Activated CD4-positive, alpha-beta T cell treated with anti-CD3 and anti-CD28 coated beads, Interleukin-10, Interleukin-2, amounts not matched to agents 100 ng/mL and 50 ng/mL, durations not matched to agents 16 hours and 8 hours (primary cell): ENCODE results near the gene TANC1.
"Not testable (repeated sequence)": the region's sequence is repeated elsewhere in the genome, so short reads cannot be mapped to it uniquely, and the experiment has no call there.

Source experiments
- DNase-seq: peaks from one replicate; pipeline ENCODE4 v3.0.0-alpha.2; 2020

Gene TANC1

GRCh38 chr2:159124931-159125467, 156.6 kb downstream of the TANC1 start:
- no peak for DNase-seq

- no peak for DNase-seq
Observed at GRCh38 chr2:159125858-159126257, 157.4 kb downstream of the TANC1 start.

DNA sequence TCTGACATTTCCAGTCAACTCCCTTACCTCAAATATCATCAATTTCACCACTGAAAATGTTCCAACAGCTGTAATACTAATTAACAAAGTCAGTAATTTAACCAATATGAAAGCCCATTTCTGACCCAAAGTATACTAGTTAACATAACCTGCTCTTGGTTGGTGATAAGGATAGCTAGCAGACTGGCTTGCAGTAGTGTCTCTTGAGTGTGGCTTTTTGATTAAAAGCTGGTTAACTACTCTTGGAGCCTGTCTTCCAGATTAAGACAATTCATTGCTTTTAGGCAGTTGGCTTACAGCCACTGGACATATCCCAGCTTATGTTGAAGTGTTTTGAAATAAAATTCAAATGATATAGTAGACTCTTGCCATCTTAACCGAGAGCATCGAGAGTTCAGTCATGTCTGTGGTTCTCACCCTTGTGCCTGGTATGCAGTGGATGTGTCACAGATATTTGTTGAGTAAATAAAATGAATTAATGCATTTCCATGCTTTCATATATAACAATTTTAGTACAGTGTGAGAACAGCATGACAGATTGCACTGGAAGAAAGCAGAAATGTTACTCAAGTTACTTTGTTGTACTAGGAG, 158.1 kb downstream of the TANC1 start:
- DNase-seq, result no peak

- DNase-seq, result no peak
Observed at GRCh38 chr2:159128191-159128590, 159.8 kb downstream of the TANC1 start.

GRCh38 chr2:159129269-159129668, 160.8 kb downstream of the TANC1 start:
- DNase-seq, result no peak

DNA sequence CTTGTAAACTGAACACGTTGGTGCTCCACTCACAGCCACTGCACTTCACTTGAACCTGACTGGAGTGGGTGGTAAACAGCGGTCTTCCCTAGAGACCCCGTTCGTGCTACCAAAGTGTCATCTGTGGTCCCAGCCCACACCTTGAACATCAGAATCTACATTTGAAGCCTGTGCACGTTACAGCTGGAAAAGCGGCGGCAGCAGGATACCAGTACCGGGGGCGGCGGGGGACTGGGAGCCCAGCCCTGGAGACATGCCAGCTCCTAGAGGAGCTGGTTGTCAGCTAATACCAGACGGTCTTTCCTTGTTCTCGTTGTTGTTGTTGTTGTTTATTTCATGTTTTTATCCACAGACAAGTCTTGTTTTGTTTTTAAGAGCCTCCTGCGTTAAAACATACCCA, 161.4 kb downstream of the TANC1 start:
- no peak for DNase-seq

GRCh38 chr2:159130302-159130701, 161.9 kb downstream of the TANC1 start:
- no peak for DNase-seq

GRCh38 chr2:159131267-159131913, 162.9 kb downstream of the TANC1 start:
- no peak for DNase-seq

DNA sequence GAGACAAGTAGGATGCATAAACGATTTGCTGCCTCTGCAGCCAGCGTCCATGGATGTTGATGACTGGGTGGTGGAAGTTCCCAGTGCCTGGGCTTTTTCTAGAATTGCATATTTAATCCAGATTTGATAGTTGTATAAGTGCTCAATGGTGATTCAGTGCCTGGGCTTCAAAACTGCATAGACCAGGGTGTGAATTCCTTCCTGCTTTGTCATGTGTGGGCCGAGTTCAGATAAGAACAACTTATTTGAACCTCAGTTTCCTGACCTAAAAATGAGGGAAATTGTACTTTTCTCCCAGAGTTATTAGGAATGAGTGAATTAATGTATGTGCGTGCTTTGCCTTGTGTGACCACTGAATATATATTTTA, 163.5 kb downstream of the TANC1 start:
- no peak for DNase-seq

- DNase-seq, result no peak
Observed at GRCh38 chr2:159133797-159134196, 165.4 kb downstream of the TANC1 start.

- DNase-seq, result no peak
Observed at GRCh38 chr2:159134979-159135378, 166.5 kb downstream of the TANC1 start.

- no peak for DNase-seq
Observed at GRCh38 chr2:159136391-159136790, 168.0 kb downstream of the TANC1 start.

- no peak for DNase-seq
Observed at GRCh38 chr2:159137511-159138241, 169.2 kb downstream of the TANC1 start.

DNA sequence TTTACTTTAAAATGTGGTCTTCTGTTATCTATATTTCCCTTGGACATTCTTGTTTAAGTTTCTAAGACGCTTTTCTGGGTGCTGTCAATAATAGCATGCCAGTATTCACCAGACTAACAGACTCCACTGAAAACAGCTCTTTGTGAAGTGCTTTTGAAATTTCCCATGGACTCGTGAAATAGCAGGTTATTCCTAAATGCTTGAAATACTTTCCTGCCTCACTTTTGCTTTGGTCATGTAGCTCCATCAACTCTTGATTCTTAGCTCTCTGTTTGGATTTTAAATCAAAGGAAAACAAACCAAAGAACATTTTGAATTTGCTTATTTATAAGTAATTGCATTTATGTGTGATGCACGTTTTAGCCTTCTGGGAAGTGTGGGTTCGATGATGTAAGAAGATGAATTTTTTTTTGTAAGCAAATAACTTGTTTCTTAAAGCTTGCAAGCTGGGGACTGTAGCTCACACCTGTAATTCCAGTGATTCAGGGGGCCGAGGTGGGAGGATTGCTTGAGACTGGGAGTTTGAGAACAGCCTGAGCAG, 170.3 kb downstream of the TANC1 start:
- DNase-seq, result no peak

GRCh38 chr2:159139216-159139933, 170.9 kb downstream of the TANC1 start:
- no peak for DNase-seq

- DNase-seq, result no peak
Observed at GRCh38 chr2:159140070-159140769, 171.8 kb downstream of the TANC1 start.

GRCh38 chr2:159140821-159141220, 172.4 kb downstream of the TANC1 start:
- not testable (repeated sequence) for DNase-seq

DNA sequence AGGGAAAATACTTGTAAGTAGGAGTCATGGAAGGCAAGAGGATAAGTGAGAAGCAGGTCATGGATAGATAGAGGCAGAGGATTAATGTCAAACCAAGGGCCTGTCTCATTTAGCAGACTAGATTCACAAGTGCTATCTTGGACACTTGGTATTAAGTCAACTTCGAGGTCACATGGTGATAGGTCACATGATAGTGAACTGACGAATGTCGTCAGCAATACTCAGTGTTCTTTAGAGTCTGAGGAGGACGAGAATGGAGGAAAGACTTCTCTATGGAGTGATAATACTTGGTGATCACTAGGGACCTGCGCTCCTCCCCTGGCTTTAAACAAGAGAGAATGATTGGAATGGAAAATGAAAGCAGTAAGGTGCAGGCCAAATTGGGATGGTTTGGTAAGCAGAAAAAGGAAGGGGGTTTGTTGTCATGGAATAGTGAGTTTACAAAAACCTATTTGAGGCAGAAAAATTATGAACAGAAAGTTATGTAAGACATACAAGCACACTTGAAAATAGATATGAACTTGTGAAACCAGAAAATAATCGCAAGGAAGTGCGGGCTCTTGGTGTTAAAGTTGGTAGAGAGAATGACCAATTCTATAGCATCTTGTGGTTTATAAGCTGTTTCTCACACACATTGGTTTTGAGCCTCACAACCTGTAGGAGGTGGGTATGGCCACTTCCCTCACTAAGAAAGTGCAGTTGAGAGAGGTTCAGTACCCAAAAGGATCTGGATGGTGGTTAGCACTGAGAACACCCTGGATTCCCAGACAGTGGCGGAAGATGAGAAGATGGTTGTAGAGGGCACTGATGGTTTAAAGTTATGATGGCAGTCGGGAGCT, 176.6 kb downstream of the TANC1 start:
- DNase-seq, result no peak

GRCh38 chr2:159145745-159146354, 177.4 kb downstream of the TANC1 start:
- no peak for DNase-seq

DNA sequence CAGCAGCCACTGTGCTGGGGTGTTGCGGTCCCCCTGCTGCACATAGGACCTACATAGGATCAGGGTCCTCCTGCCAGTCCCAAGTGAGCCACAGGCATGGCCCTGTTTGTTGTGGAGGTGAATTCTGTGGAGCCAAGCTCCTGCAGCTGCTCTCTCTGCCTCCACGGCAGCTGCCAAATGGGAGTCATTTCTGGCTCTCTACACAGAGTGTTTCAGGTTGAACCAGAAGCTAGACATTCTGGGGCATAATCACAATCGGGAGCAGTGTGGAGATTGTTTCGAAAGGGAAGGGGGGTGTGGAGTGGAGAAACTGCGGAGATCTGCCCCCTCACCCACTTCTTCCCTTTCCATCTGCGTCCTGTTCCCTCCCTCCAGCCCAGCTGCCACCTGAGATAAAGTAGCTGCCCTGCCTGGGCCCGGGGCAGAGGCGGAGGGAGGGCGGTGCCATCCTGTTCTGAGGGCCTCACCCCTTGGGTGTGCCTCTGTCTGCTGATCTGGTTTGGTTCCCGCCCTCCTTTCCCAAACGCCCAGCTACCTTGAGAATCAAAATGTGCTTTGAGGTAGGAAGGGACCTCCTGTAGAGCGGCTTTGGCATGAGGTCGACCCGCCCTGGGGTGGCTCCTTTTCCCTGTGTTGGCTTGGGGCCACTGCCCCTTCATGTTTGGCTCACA, 178.7 kb downstream of the TANC1 start:
- DNase-seq, result no peak
